Measurements from ENCODE around the gene SCYGR5.

SCYGR5 gene

DNA sequence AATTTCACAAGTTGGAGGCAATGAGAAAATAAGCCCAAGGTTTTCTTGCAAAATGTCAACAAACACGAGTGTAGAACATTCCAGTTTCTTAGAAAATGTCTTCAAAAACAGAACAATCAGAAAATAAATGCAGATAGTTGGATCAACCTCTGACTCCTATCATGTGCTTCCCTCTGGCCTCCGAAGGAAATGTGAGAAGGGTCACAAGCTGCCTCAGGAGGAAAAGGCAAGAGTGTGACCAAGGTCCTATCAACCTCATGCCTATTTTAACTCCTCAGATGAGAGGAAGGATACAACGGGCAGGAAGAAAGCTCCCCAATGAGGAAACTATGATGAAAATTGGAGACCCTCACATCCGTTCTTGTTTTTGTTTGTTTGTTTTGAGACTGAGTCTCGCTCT lies 7.9 kb downstream of the SCYGR5 start:
- no peak for DNase-seq

DNA sequence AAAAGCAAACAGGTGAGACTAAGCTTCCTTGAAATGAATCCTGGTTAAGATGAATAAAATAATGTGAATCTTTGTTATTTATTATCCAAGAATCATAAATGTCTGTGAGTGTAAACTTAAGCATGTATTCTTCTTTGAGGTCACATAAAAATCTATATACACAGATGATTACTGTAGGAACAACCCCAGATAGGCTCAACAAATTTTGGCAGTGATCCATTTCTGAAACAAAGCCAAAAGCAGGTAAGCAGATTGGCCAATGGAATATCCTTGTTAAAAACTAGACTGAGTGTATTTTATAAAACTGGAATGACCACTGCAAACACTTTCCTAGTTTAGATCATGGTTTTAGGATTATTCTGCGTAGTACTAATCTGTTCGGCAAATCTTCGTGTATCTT lies 11.3 kb downstream of the SCYGR5 start:
- no peak for DNase-seq

DNA sequence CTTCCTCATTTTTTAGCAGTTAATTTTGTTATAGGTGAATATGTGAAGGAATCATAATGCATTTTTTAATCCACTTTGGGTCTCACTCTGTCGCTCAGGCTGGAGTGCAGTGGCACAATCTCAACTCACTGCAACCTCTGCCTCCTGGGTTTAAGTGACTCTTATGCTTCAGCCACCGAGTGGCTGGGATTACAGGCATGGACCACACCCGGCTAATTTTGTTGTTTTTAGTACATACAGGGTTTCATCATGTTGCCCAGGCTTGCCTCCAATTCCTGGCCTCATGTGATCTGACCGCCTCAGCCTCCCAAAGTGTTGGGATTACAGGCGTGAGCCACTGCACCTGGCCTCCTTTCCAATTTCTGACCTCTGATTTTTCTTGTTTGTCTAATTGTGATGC lies 17.7 kb downstream of the SCYGR5 start:
- no peak for DNase-seq

DNA sequence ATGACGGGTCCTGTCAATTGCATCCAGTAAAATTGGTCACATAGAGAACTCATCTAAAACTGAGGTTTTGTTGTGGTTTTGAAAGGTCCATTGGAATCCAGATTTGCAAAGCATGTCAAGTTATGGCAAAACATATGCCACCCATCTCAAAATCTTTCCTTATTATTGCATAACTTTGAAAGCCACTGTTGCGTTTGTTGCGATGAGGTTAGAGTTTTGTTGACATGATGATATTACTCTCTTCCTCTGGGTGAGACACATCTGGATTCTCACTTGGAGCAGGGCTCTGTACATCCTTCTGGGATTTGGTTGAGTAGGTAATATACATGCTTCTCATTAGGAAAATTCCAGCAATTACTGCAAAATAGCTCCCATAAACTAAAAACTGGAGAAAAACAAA lies 20.6 kb downstream of the SCYGR5 start:
- DNase-seq = no peak

DNA sequence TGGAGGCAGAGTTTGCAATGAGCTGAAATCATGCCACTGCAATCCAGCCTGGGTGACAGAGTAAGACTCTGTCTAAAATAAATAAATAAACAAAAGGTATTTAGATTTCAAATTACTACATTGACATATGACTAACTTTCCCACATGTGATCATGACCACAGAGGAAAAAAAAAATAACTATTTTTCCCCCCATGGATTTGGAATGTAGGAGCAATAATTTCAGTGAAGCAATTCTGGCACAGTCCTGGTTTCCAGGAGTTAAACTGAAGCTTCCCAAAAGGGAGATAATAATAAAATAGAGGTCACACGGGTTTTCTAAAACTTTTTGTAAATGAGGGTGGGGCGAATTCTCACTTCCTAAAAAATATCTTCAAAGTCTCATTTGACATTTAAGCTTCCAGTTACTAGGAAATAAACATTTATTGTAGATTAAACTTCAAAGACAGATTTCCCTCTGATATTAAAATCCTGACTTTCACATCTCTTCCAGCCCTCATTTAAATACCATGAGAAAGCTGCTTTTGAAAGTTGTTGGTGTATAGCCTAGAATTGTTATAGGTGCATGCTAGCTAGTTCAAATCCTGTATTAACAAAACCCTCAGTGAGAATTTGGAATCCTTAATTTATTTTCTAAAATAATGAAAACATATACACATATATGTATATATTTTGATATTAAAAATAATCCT lies 30.5 kb downstream of the SCYGR5 start:
- DNase-seq = peak in 1 of 4 experiments; percentile 7

DNA sequence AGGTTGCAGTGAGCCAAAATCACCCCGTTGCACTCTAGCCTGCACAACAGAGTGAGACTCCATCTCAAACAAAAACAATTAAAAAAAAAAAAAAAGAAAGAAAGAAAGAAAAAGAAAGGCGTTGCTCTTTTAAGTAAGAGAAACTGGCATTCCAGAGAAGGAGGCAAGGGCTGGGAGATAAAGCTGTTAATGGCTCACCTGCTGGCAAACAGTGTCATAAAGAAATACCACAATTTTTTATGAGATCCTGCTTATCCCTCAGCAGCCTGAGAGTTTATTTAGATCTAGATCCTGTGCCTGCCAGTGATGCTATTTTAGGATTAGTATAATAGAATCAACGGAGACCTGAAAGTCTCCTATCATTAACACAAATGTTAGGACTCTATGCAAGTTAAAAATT lies 35.0 kb downstream of the SCYGR5 start:
- DNase-seq = no peak

DNA sequence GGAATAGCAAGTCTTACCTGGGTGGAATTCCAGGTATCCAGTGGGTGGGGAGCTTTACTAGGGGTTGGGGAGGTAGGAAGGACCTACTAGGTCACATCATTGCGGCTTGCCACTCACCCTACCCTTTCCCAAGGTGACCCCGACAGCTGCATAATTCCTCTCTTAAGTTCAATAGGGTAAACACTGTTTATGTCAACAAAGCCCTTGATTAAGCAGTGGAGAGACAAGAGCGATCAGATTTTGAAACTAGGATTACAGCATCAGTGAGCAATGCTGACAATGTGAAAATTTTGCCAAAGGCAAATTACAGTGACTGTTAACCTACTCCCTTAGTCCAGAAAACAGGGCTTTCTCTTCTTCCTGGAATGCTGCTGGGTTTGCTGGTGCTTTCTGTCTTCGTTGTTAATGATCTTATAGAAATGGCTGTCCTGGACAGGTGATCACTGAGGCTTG lies 36.7 kb downstream of the SCYGR5 start:
- DNase-seq = no peak

DNA sequence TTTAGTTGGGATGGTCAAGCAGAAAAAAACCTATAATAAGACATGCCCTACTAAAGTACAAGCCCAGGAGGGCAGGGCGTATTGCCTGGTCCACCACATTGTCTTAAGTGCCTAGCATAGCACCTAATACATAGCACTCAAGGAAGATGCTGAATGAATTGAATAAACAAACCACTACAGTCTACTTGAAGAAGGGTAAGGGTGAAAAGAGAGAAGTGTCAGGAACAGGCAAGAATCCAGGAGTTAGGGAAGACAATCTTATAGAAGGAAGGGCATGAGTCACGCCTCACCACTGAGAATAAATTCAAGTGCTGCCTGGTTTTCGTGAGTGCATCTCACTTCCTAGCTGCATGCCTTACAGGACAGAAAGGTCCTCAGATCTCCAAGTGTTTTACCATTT lies 37.4 kb downstream of the SCYGR5 start:
- DNase-seq = no peak

DNA sequence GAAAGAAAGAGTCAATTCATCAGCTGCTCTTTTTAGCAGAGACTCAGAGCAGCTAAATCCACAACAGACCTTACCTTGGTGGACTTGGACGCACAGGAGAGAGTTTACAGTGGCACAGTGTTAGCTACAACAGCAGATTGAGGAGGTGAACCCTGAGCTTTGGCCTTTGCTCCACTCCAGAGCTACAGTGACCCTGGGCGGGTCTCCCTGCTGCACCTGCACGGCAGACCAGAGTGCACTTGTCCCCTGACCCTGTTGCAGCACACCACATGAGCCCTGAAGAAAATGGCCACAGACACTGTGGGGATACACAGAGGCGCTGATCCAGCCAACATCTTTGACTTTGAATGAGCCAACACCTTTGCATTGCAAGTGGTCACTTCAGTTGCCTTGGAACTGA lies 40.3 kb downstream of the SCYGR5 start:
- no peak for DNase-seq

DNA sequence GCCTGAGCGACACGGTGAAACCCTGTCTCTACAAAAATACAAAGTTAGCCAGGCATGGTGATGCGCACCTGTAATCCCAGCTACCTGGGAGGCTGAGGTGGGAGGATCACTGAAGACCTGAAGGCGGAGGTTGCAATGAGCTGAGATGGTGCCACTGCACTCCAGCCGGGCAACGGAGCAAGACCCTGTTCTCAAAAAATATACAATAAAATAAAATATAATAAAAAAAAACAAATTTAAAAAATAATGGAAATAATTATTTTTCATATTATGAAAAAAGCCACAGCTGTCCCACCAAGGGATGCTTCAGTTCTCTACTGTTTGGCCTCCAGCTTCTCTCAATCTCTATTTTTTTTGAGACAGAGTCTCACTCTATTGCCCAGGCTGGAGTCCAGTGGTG lies 40.8 kb downstream of the SCYGR5 start:
- no peak for DNase-seq

DNA sequence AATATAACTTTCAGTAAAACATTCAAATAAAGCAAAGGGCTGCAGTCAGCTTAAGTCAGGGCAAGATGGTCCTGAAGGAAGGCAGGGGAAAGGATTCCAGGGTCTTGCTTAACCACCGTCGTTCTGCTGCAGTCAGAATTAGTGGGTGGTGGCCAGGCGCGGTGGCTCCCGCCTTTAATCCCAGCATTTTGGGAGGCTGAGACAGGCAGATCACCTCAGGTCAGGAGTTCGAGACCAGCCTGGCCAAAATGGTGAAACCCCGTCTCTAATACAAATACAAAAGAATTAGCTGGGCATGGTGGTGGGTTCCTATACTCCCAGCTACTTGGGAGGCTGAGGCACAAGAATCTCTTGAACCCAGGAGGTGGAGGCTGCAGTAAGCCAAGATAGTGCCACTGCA lies 44.4 kb downstream of the SCYGR5 start:
- DNase-seq = no peak

DNA sequence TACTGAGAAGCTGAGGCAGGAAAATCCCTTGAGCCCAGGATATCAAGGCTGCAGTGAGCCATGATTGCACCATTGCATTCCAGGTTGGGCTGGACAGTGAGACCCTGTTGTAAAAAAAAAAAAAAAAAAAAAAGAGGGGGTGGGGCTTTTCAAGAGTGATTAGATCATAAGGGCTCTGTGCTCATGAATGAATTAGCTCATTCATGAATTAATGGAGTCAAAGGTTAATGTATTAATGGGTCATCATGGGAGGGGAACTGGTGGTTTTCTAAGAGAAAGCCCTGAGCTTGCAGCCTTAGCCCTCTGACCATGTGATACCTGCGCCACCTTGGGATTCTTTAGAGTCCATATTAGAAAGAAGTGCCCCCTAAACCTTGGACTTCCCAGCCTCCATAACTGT lies 46.7 kb downstream of the SCYGR5 start:
- no peak for DNase-seq

DNA sequence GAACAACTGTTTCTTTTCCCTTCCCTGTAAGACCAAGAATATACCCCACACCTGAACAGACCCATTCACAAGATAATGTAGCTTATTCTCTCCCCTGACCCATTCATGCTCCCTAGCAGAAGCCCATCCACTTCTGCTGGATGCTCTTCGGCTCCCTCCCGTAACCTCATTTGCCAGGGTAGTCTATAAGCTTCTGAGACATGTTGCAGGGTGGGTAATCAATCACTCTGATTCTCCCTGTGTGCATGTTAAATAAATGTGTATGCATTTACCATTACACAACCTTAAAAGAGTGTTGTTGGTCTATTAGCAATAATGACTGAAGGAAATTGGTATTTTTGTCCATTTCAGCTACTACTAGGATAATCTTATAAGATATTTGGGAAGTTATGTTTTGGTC lies 49.9 kb downstream of the SCYGR5 start:
- no peak for DNase-seq

Measured in suppressor macrophage (primary cell).